OCI-LY1 (cell line): ENCODE results near the gene CUEDC1.

Experiments used
- H2AFZ ChIP-seq: fragments of 200-600 bp; sonication (generic), shearing (Covaris generic); 2 replicates; pipeline ENCODE4 v1.6.0; 2014; ENCODE audit warnings: antibody characterized with exemption, mild to moderate bottlenecking, low read length
- H3F3A ChIP-seq: fragments of 200-600 bp; sonication (generic), shearing (Covaris generic); 2 replicates; pipeline ENCODE4 v1.6.0; 2014; ENCODE audit warnings: mild to moderate bottlenecking, antibody characterized with exemption, low read length, moderate library complexity; ENCODE audit not compliant: insufficient read depth
- H3K27ac ChIP-seq: fragments of 200-600 bp; sonication (generic); 2 replicates; pipeline ENCODE4 v1.5.1; 2014; ENCODE audit warnings: low read length, mixed run types, mild to moderate bottlenecking, low read depth; ENCODE audit not compliant: poor library complexity, severe bottlenecking
- H3K27me3 ChIP-seq: fragments of 200-600 bp; sonication (generic); 2 replicates; pipeline ENCODE4 v1.6.0; 2014; ENCODE audit warnings: antibody characterized with exemption, mild to moderate bottlenecking, low read length, moderate library complexity; ENCODE audit not compliant: insufficient read depth
- H3K36me3 ChIP-seq: fragments of 200-600 bp; sonication (generic); 2 replicates; pipeline ENCODE4 v1.6.1; 2014; ENCODE audit warnings: mild to moderate bottlenecking, antibody characterized with exemption, low read length, moderate library complexity, mixed read lengths; ENCODE audit not compliant: insufficient read depth
- H3K4me1 ChIP-seq: fragments of 200-600 bp; sonication (generic); 2 replicates; pipeline ENCODE4 v1.5.1; 2014; ENCODE audit warnings: mild to moderate bottlenecking, low read length, moderate library complexity; ENCODE audit not compliant: insufficient read depth, severe bottlenecking
- H3K4me2 ChIP-seq: fragments of 200-600 bp; sonication (generic), shearing (Covaris generic); 2 replicates; pipeline ENCODE4 v1.6.1; 2014; ENCODE audit warnings: low read length
- H3K4me3 ChIP-seq: fragments of 200-600 bp; sonication (generic); 2 replicates; pipeline ENCODE4 v1.5.1; 2014; ENCODE audit warnings: low read length, low read depth, mild to moderate bottlenecking, mixed read lengths; ENCODE audit not compliant: poor library complexity, severe bottlenecking
- H3K79me2 ChIP-seq: fragments of 200-600 bp; shearing (Covaris generic); 2 replicates; pipeline ENCODE4 v1.6.1; 2016; ENCODE audit warnings: mixed run types, low read length, mixed read lengths; ENCODE audit not compliant: insufficient read depth
- H3K9ac ChIP-seq: fragments of 200-600 bp; sonication (generic), shearing (Covaris generic); 2 replicates; pipeline ENCODE4 v1.6.1; 2014; ENCODE audit warnings: mild to moderate bottlenecking, low read length, mixed read lengths
- H3K9me2 ChIP-seq: fragments of 200-600 bp; sonication (generic), shearing (Covaris generic); 2 replicates; pipeline ENCODE4 v1.6.1; 2014; ENCODE audit warnings: low read depth, mild to moderate bottlenecking, low read length, mixed read lengths
- H3K9me3 ChIP-seq: fragments of 200-600 bp; shearing (Covaris generic); 2 replicates; pipeline ENCODE4 v1.6.1; 2014; ENCODE audit warnings: low read length, mixed read lengths
- H4K20me1 ChIP-seq: fragments of 200-600 bp; sonication (generic), shearing (Covaris generic); 2 replicates; pipeline ENCODE4 v1.6.0; 2016; ENCODE audit warnings: mild to moderate bottlenecking, low read length; ENCODE audit not compliant: insufficient read depth
- CTCF ChIP-seq: fragments of 200-600 bp; sonication (generic), shearing (Covaris generic); IDR thresholded peaks from 2 replicates; pipeline ENCODE4 v1.5.1; 2017; ENCODE audit warnings: mild to moderate bottlenecking, antibody characterized with exemption, low read length, moderate library complexity, mixed read lengths
- EZH2 ChIP-seq: fragments of 200-600 bp; sonication (generic), shearing (Covaris generic); IDR thresholded peaks from 2 replicates; pipeline ENCODE4 v1.8.0; 2017; ENCODE audit warnings: borderline replicate concordance, mixed run types, mild to moderate bottlenecking, antibody characterized with exemption, low read length, moderate library complexity, mixed read lengths

The CUEDC1 gene

GRCh38 chr17:57873261-57874057 lies 81.8 kb downstream of the CUEDC1 start:
- Histone ChIP-seq H3K4me3 (no peak overlapping the region), H3K9ac (no peak overlapping the region), H3K27me3 (peaks cover 19% of the 10 kb centered on the region), H4K20me1 (no peaks in the 10 kb centered on the region), H3K4me1 (peaks cover 2% of the 10 kb centered on the region), H3K27ac (no peak overlapping the region), H3K9me2 (no peaks in the 10 kb centered on the region), H3K79me2 (no peaks in the 10 kb centered on the region), H2AFZ (no peak overlapping the region), H3K9me3 (no peaks in the 10 kb centered on the region), H3F3A (no peaks in the 10 kb centered on the region), H3K36me3 (no peaks in the 10 kb centered on the region), H3K4me2 (no peak overlapping the region)
- TF ChIP-seq CTCF (no peak), EZH2 (no peak)

- H3K4me3 ChIP-seq = no peak overlapping the region
- no peak overlapping the region for H3K27ac ChIP-seq
- TF ChIP-seq CTCF (no peak), EZH2 (no peak)
- H3K9ac ChIP-seq = no peak overlapping the region
- H3K4me2 ChIP-seq = no peak overlapping the region
- no peaks in the 10 kb centered on the region for H3K36me3 ChIP-seq
- H3K9me3 ChIP-seq = no peaks in the 10 kb centered on the region
- H4K20me1 ChIP-seq = no peaks in the 10 kb centered on the region
- H3K27me3 ChIP-seq = peaks cover 19% of the 10 kb centered on the region
- H2AFZ ChIP-seq = no peak overlapping the region
- no peaks in the 10 kb centered on the region for H3K79me2 ChIP-seq
- H3F3A ChIP-seq = no peaks in the 10 kb centered on the region
- H3K4me1 ChIP-seq = peaks cover 11% of the 10 kb centered on the region
- no peaks in the 10 kb centered on the region for H3K9me2 ChIP-seq
Observed at GRCh38 chr17:57872536-57872935, 82.7 kb downstream of the CUEDC1 start.

GRCh38 chr17:57871863-57872262 lies 83.3 kb downstream of the CUEDC1 start:
- TF ChIP-seq CTCF = no peak
- no peak for TF ChIP-seq EZH2
- no peaks in the 10 kb centered on the region for H3F3A ChIP-seq
- H3K4me3 ChIP-seq = no peak overlapping the region
- H3K9me3 ChIP-seq = no peaks in the 10 kb centered on the region
- H3K36me3 ChIP-seq = no peaks in the 10 kb centered on the region
- no peaks in the 10 kb centered on the region for H4K20me1 ChIP-seq
- H3K27ac ChIP-seq = no peak overlapping the region
- H3K79me2 ChIP-seq = no peaks in the 10 kb centered on the region
- peaks cover 19% of the 10 kb centered on the region for H3K27me3 ChIP-seq
- H3K9ac ChIP-seq = no peak overlapping the region
- H3K4me2 ChIP-seq = no peak overlapping the region
- H3K9me2 ChIP-seq = no peaks in the 10 kb centered on the region
- H2AFZ ChIP-seq = no peak overlapping the region
- peaks cover 11% of the 10 kb centered on the region for H3K4me1 ChIP-seq
